GM19099 (cell line): ENCODE data around the gene SAPCD1.

Experiments
- POLR2A ChIP-seq: IDR thresholded peaks from 3 replicates; pipeline ENCODE4 v1.6.1; 2011; ENCODE audit warnings: low read depth; ENCODE audit not compliant: insufficient read length; ENCODE audit errors: extremely low read depth

SAPCD1 gene

GRCh38 chr6:31725502-31726350 lies 36.7 kb upstream of the SAPCD1 start:
- no peak for TF ChIP-seq POLR2A

- TF ChIP-seq POLR2A: peak; percentile 34
Measured at GRCh38 chr6:31727034-31727716, 35.3 kb upstream of the SAPCD1 start.

GRCh38 chr6:31727717-31728671 lies 34.5 kb upstream of the SAPCD1 start:
- no peak for TF ChIP-seq POLR2A

GRCh38 chr6:31728767-31729514 lies 33.5 kb upstream of the SAPCD1 start, which contains the start of gene DDAH2:
Gene DDAH2, minus strand, starts transcription at chr6:31729299. Its CDS starts 138 bp downstream, at chr6:31729161.
- no peak for TF ChIP-seq POLR2A

- TF ChIP-seq POLR2A: peak; percentile 49
Measured at GRCh38 chr6:31729515-31729978, 32.9 kb upstream of the SAPCD1 start.

GRCh38 chr6:31729979-31730630 lies 32.4 kb upstream of the SAPCD1 start:
- peak; percentile 36 for TF ChIP-seq POLR2A

- no peak for TF ChIP-seq POLR2A
Measured at GRCh38 chr6:31730631-31731086, 31.8 kb upstream of the SAPCD1 start.

GRCh38 chr6:31732029-31732428 lies 30.4 kb upstream of the SAPCD1 start:
- no peak for TF ChIP-seq POLR2A

GRCh38 chr6:31733734-31734133 lies 28.7 kb upstream of the SAPCD1 start:
- no peak for TF ChIP-seq POLR2A

- TF ChIP-seq POLR2A: no peak
Measured at GRCh38 chr6:31734247-31734820, 28.1 kb upstream of the SAPCD1 start.

GRCh38 chr6:31734821-31735406 lies 27.5 kb upstream of the SAPCD1 start:
- no peak for TF ChIP-seq POLR2A

- peak; percentile 87 for TF ChIP-seq POLR2A
Measured at GRCh38 chr6:31736021-31736767, 26.3 kb upstream of the SAPCD1 start, which contains the start of gene CLIC1. Gene CLIC1, minus strand, starts transcription at chr6:31736530. Its CDS starts 230 bp downstream, at chr6:31736300.

GRCh38 chr6:31736768-31737314 lies 25.6 kb upstream of the SAPCD1 start:
- TF ChIP-seq POLR2A: no peak
